ENCODE measurements around the gene PLXNB2.

DNA sequence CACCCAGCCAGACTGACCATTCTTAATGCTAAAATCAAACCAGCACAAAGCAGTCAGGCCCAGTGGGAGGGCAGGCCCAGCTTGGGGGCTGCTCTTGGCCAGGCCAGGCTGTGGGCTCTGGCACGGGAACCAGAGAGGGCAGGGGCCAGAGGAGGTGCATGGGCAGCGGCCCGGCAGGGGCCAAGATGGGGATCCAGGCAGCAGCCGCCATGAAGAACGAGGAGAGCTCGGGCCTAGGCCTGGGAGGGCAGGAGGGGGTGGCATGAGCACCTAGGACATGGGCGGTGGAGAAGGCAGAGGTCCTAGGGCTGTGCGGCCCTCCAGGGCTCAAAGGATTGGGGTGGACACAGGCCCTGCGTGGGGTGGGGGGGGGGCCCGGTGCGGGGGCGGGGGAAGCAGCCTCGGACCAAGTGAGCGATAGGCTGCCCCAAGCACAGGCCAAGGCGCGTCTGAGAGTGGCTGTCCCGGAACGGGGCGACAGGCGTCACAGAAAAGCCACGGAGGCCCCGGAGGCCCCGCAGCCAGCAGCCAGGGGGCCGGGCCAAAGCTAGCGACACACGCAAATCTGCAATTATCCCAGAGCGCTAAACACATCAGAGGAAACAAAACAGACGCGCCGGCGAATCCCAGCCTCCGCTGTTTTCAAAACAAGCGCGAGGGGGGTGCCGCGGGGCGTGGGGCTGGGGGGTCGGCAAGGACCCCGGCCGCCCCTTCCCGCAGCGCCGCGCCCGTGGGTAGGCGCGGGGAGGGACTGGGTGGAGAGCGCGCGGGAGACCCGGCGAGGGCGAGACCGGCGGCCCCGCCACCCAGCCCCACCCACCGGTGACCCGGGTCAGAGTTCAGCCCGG, 8.3 kb downstream of the PLXNB2 start:
- TF ChIP-seq POLR2AphosphoS5 (IDR thresholded peaks at IDR 0.05) (no peak), POLR2A (IDR thresholded peaks at IDR 0.05) (no peak)
- TF ChIP-seq, protein P1, sequence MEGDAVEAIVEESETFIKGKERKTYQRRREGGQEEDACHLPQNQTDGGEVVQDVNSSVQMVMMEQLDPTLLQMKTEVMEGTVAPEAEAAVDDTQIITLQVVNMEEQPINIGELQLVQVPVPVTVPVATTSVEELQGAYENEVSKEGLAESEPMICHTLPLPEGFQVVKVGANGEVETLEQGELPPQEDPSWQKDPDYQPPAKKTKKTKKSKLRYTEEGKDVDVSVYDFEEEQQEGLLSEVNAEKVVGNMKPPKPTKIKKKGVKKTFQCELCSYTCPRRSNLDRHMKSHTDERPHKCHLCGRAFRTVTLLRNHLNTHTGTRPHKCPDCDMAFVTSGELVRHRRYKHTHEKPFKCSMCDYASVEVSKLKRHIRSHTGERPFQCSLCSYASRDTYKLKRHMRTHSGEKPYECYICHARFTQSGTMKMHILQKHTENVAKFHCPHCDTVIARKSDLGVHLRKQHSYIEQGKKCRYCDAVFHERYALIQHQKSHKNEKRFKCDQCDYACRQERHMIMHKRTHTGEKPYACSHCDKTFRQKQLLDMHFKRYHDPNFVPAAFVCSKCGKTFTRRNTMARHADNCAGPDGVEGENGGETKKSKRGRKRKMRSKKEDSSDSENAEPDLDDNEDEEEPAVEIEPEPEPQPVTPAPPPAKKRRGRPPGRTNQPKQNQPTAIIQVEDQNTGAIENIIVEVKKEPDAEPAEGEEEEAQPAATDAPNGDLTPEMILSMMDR (IDR thresholded peaks at IDR 0.05), result no peak

All from gastroesophageal sphincter (tissue), 3 donors.